GM23338 (cell line): ENCODE data around the gene SLIT2. TPM values are rescaled to one million over a fixed set of nuclear protein-coding genes. Genes with fewer than 3 reads are reported as not detected.

Source experiments
- ATAC-seq: fragments of 200-7000 bp; cut with Tn5 transposase; 3 replicates; pipeline ENCODE4 v1.9.1; 2020
- DNase-seq: peaks from one replicate; pipeline ENCODE4 v3.0.0-alpha.2; 2015; ENCODE audit warnings: low spot score
- H2AFZ ChIP-seq: fragments of 200-600 bp; sonication (generic); 2 replicates; pipeline ENCODE4 v1.8.0; 2016; ENCODE audit warnings: antibody characterized with exemption, mild to moderate bottlenecking, moderate library complexity
- H3F3A ChIP-seq: fragments of 200-600 bp; sonication (generic); replicated peaks from 2 replicates; pipeline ENCODE4 v1.8.0; 2017; ENCODE audit warnings: antibody characterized with exemption, mixed run types, low read depth
- H3K27ac ChIP-seq: fragments of 200-600 bp; sonication (generic); 2 replicates; pipeline ENCODE4 v1.6.1; 2016; ENCODE audit warnings: low read depth
- H3K27me3 ChIP-seq: fragments of 200-600 bp; sonication (generic); 2 replicates; pipeline ENCODE4 v1.8.0; 2016; ENCODE audit warnings: mild to moderate bottlenecking, mixed run types, moderate library complexity; ENCODE audit not compliant: insufficient read depth
- H3K36me3 ChIP-seq: fragments of 200-600 bp; sonication (generic); 2 replicates; pipeline ENCODE4 v1.8.0; 2016; ENCODE audit warnings: mild to moderate bottlenecking; ENCODE audit not compliant: insufficient read depth
- H3K4me1 ChIP-seq: fragments of 200-600 bp; sonication (generic); 2 replicates; pipeline ENCODE4 v1.8.0; 2016; ENCODE audit warnings: mild to moderate bottlenecking, moderate library complexity; ENCODE audit not compliant: insufficient read depth
- H3K4me2 ChIP-seq: fragments of 200-600 bp; sonication (generic); 2 replicates; pipeline ENCODE4 v1.7.1; 2017; ENCODE audit warnings: mixed run types
- H3K4me3 ChIP-seq: fragments of 200-600 bp; sonication (generic); 2 replicates; pipeline ENCODE4 v1.6.1; 2016; ENCODE audit warnings: mixed run types
- H3K79me2 ChIP-seq: fragments of 200-600 bp; sonication (generic); replicated peaks from 2 replicates; pipeline ENCODE4 v1.8.0; 2017; ENCODE audit warnings: mild to moderate bottlenecking; ENCODE audit not compliant: insufficient read depth
- H3K9me2 ChIP-seq: fragments of 200-600 bp; sonication (generic); 2 replicates; pipeline ENCODE4 v1.8.0; 2017; ENCODE audit not compliant: insufficient read depth
- H4K20me1 ChIP-seq: fragments of 200-600 bp; sonication (generic); replicated peaks from 2 replicates; pipeline ENCODE4 v1.8.0; 2017; ENCODE audit warnings: mild to moderate bottlenecking; ENCODE audit not compliant: insufficient read depth
- H3K27ac Mint-ChIP-seq: 2 replicates; pipeline ENCODE4 v1.8.0; 2020; ENCODE audit warnings: inconsistent platforms, mild to moderate bottlenecking, moderate library complexity, mixed read lengths
- H3K27me3 Mint-ChIP-seq: 3 replicates; pipeline ENCODE4 v1.8.0; 2022; ENCODE audit warnings: low read depth, mild to moderate bottlenecking, moderate library complexity, mixed read lengths, inconsistent platforms; ENCODE audit not compliant: insufficient read depth, poor library complexity
- H3K36me3 Mint-ChIP-seq: 3 replicates; pipeline ENCODE4 v1.8.0; 2021; ENCODE audit warnings: low read depth, mild to moderate bottlenecking, inconsistent platforms, moderate library complexity, mixed read lengths
- H3K4me1 Mint-ChIP-seq: 3 replicates; pipeline ENCODE4 v1.8.0; 2020; ENCODE audit warnings: mild to moderate bottlenecking, inconsistent platforms, mixed read lengths
- H3K4me3 Mint-ChIP-seq: 3 replicates; pipeline ENCODE4 v1.8.0; 2021; ENCODE audit warnings: moderate library complexity, mild to moderate bottlenecking, inconsistent platforms, mixed read lengths
- H3K9me3 Mint-ChIP-seq: 3 replicates; pipeline ENCODE4 v1.8.0; 2020; ENCODE audit warnings: moderate library complexity, mild to moderate bottlenecking, inconsistent platforms, mixed read lengths
- CREB1 ChIP-seq: fragments of 250-450 bp; sonication (Bioruptor Pico); IDR thresholded peaks from 2 replicates; pipeline ENCODE4 v1.5.0; 2020; ENCODE audit warnings: low read depth, mild to moderate bottlenecking, moderate library complexity
- EZH2 ChIP-seq: fragments of 200-600 bp; sonication (generic); IDR thresholded peaks from one replicate; pipeline ENCODE4 v1.8.0; 2017; ENCODE audit warnings: antibody characterized with exemption, mild to moderate bottlenecking, low read depth; ENCODE audit not compliant: unreplicated experiment
- EZH2phosphoT487 ChIP-seq: fragments of 200-600 bp; sonication (generic); IDR thresholded peaks from one replicate; pipeline ENCODE4 v1.8.1; 2018; ENCODE audit warnings: antibody characterized with exemption; ENCODE audit not compliant: unreplicated experiment
- POLR2AphosphoS5 ChIP-seq: IDR thresholded peaks from 2 replicates; pipeline ENCODE4 v1.6.1; 2016; ENCODE audit warnings: antibody characterized with exemption, low read depth
- STAT1 ChIP-seq: IDR thresholded peaks from one replicate; pipeline ENCODE4 v1.6.1; 2016; ENCODE audit warnings: antibody characterized with exemption; ENCODE audit not compliant: unreplicated experiment
- ZNF331 ChIP-seq: fragments of 250-450 bp; sonication (Bioruptor Pico); IDR thresholded peaks from 2 replicates; pipeline ENCODE4 v1.5.0; 2020; ENCODE audit warnings: low read depth, mild to moderate bottlenecking, moderate library complexity
- polyA plus RNA-seq: library from polyadenylated mRNA; unstranded; fragments of >200 nt; fragmentation: Nextera tagmentation; extraction: Ambion mirVana; gene quantifications from 2 replicates; pipeline ENCODE4 v1.2.1, GENCODE V29; 2016
- total RNA-seq: library from RNA; depleted of rRNA; stranded (reverse); fragments of >200 nt; shearing (Covaris generic); gene quantifications from 2 replicates; pipeline ENCODE4 v1.2.3, GENCODE V29; 2014
- TF ChIP-seq, protein P1 (sequence below): IDR thresholded peaks from 2 replicates; pipeline ENCODE4 v1.6.1; 2016; ENCODE audit warnings: antibody characterized with exemption
- TF ChIP-seq, protein P2 (sequence below): IDR thresholded peaks from one replicate; pipeline ENCODE4 v1.6.1; 2018; ENCODE audit warnings: antibody characterized with exemption; ENCODE audit not compliant: unreplicated experiment

The SLIT2 gene
- total and polyA plus RNA-seq, 2 experiments from 2014 or later, result 5.2 to 5.6 TPM

DNA sequence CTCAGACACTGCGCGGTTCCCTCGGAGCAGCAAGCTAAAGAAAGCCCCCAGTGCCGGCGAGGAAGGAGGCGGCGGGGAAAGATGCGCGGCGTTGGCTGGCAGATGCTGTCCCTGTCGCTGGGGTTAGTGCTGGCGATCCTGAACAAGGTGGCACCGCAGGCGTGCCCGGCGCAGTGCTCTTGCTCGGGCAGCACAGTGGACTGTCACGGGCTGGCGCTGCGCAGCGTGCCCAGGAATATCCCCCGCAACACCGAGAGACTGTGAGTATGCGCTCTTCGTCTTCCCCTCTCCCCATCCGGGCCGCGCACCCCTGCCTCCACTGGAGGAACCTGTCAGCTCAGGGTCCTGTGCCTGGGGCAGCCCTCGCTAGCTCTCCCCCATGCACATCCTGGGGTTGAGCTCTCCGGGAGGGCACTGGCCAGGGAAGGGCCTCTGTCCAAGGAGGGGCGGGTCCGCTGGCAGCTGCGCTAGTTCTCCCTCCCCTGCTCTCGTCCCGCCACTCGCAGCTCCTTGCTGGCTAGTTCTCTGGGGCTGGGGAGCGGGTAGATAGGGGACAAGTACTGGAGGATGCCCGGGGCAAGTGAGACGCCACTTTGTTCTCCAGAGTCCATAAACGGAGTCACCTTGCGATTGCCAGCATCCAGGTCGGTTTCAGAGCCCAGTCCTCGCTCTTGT, 2.2 kb downstream of the SLIT2 start (continued):
- TF ChIP-seq POLR2AphosphoS5, result no peak

DNA sequence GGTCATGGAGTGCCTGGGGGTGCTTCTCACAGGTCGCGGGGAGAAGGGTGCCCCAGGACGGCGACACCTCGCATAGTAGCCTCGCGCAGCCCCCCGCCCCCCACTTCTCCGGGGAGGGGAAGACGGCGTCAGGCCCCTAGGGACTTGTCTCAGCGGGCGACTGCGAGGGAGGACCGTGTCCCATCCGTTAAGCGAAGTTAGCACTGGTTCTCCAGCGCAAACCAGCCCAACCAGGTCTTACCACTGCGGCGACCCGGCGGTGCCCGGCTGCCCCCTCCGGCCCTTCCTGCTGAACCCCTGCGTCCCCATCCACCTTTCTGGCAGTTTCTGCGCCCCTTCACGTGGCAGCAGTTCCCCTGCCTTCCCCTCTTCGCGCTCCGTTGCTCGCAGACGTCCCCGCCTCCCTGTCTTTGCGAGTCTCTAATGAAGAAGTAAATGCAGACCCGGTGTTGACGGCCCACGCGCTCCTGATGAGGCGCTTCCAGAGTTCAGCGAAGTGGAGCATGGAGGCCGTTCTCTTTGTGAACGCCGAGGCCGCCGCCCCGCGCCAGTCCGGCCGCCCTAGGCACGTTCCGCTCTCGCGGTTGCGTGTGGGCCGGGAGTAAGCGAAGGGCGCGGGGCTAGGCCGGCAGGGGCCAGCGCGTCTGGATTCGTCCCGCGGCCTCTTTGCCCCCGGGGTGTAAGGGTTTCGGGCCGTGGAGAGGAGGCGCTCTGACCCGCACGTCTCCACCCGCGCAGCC, 3.0 kb downstream of the SLIT2 start:
- Histone ChIP-seq H3F3A (no peaks in the 10 kb centered on the region), H4K20me1 (peaks cover 3% of the 10 kb centered on the region; the same call in 1 of the 2 replicates), H3K4me3 (peak overlapping the region; percentile 66), H3K27ac (no peak overlapping the region), H2AFZ (peak overlapping the region; percentile 53), H3K36me3 (no peaks in the 10 kb centered on the region), H3K4me2 (peak overlapping the region; percentile 84), H3K27me3 (peaks cover 85% of the 10 kb centered on the region), H3K4me1 (peaks cover 40% of the 10 kb centered on the region), H3K79me2 (no peaks in the 10 kb centered on the region), H3K9me2 (no peaks in the 10 kb centered on the region)
- Mint-ChIP-seq H3K27ac (no peak overlapping the region), H3K4me3 (peak overlapping the region; percentile 84), H3K4me1 (peaks cover 39% of the 10 kb centered on the region), H3K27me3 (peaks cover 60% of the 10 kb centered on the region), H3K9me3 (peaks cover 6% of the 10 kb centered on the region; the same call in 1 of the 3 replicates), H3K36me3 (peaks cover 6% of the 10 kb centered on the region; the same call in 1 of the 3 replicates)
- peak; percentile 75 for DNase-seq
- TF ChIP-seq STAT1 (no peak), EZH2 (peak; percentile 81)
- ATAC-seq, result peak; percentile 20

DNA sequence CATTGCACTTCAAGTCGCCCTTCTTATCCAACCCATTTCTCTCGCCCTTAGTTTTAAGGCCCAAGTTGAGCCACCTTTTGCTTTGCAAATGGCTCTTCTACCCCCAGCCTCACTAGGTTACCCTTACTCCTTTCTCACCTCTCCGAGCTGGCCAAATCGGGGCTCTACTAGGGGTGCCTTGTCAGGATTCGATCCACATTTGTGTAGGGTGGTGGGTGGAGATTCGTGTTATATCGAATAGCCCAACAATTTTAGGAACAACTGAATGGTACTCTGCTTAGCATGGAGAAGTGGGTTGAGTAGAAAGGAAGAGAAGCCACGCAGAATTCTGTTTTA, 3.5 kb downstream of the SLIT2 start:
- Histone ChIP-seq H3F3A (no peaks in the 10 kb centered on the region), H3K4me3 (peak overlapping the region; percentile 66), H4K20me1 (peaks cover 3% of the 10 kb centered on the region; the same call in 1 of the 2 replicates), H3K4me1 (peaks cover 40% of the 10 kb centered on the region), H3K79me2 (no peaks in the 10 kb centered on the region), H3K4me2 (peak overlapping the region; percentile 84), H3K36me3 (no peaks in the 10 kb centered on the region), H2AFZ (peak overlapping the region; percentile 53), H3K9me2 (no peaks in the 10 kb centered on the region), H3K27ac (no peak overlapping the region), H3K27me3 (peaks cover 80% of the 10 kb centered on the region)
- DNase-seq, result no peak
- peaks cover 6% of the 10 kb centered on the region; the same call in 1 of the 3 replicates for H3K36me3 Mint-ChIP-seq
- peaks cover 59% of the 10 kb centered on the region for H3K27me3 Mint-ChIP-seq
- peak; percentile 0; the same call in 2 of the 3 replicates for ATAC-seq
- peaks cover 39% of the 10 kb centered on the region for H3K4me1 Mint-ChIP-seq
- H3K27ac Mint-ChIP-seq, result no peak overlapping the region
- TF ChIP-seq POLR2AphosphoS5 (no peak), ZNF331 (CRISPR knock-in tag) (no peak), EZH2 (peak; percentile 0), STAT1 (no peak), CREB1 (CRISPR knock-in tag) (no peak), EZH2phosphoT487 (no peak)
- TF ChIP-seq, protein P1, sequence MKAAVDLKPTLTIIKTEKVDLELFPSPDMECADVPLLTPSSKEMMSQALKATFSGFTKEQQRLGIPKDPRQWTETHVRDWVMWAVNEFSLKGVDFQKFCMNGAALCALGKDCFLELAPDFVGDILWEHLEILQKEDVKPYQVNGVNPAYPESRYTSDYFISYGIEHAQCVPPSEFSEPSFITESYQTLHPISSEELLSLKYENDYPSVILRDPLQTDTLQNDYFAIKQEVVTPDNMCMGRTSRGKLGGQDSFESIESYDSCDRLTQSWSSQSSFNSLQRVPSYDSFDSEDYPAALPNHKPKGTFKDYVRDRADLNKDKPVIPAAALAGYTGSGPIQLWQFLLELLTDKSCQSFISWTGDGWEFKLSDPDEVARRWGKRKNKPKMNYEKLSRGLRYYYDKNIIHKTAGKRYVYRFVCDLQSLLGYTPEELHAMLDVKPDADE, result no peak
- TF ChIP-seq, protein P2, sequence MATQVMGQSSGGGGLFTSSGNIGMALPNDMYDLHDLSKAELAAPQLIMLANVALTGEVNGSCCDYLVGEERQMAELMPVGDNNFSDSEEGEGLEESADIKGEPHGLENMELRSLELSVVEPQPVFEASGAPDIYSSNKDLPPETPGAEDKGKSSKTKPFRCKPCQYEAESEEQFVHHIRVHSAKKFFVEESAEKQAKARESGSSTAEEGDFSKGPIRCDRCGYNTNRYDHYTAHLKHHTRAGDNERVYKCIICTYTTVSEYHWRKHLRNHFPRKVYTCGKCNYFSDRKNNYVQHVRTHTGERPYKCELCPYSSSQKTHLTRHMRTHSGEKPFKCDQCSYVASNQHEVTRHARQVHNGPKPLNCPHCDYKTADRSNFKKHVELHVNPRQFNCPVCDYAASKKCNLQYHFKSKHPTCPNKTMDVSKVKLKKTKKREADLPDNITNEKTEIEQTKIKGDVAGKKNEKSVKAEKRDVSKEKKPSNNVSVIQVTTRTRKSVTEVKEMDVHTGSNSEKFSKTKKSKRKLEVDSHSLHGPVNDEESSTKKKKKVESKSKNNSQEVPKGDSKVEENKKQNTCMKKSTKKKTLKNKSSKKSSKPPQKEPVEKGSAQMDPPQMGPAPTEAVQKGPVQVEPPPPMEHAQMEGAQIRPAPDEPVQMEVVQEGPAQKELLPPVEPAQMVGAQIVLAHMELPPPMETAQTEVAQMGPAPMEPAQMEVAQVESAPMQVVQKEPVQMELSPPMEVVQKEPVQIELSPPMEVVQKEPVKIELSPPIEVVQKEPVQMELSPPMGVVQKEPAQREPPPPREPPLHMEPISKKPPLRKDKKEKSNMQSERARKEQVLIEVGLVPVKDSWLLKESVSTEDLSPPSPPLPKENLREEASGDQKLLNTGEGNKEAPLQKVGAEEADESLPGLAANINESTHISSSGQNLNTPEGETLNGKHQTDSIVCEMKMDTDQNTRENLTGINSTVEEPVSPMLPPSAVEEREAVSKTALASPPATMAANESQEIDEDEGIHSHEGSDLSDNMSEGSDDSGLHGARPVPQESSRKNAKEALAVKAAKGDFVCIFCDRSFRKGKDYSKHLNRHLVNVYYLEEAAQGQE, result no peak
- peak overlapping the region; percentile 84 for H3K4me3 Mint-ChIP-seq
- H3K9me3 Mint-ChIP-seq, result peaks cover 6% of the 10 kb centered on the region; the same call in 1 of the 3 replicates
